ENCODE measurements around the gene TIMM29.

TIMM29 gene

GRCh38 chr19:10964903-10965302 is 36.3 kb downstream of the TIMM29 start:
- no peak for DNase-seq
- no peaks in the 10 kb centered on the region; the same call in 1 of the 2 replicates for H3K9me3 ChIP-seq
- no peaks in the 10 kb centered on the region for H3K27me3 ChIP-seq
- peaks cover 23% of the 10 kb centered on the region for H3K36me3 ChIP-seq
- TF ChIP-seq CTCF (IDR thresholded peaks at IDR 0.05; ENCODE audit: low read depth, low read length) = peak; percentile 30
- no peak overlapping the region for H3K4me3 ChIP-seq (ENCODE audit: low read depth, low read length)
- no peaks in the 10 kb centered on the region; the same call in 1 of the 2 replicates for H3K4me1 ChIP-seq

GRCh38 chr19:10965398-10965797 is 36.8 kb downstream of the TIMM29 start:
- H3K9me3 ChIP-seq = no peaks in the 10 kb centered on the region; the same call in 1 of the 2 replicates
- no peak for TF ChIP-seq CTCF (IDR thresholded peaks at IDR 0.05; ENCODE audit: low read depth, low read length)
- no peak for DNase-seq
- no peak overlapping the region for H3K4me3 ChIP-seq (ENCODE audit: low read depth, low read length)
- no peaks in the 10 kb centered on the region; the same call in 1 of the 2 replicates for H3K4me1 ChIP-seq
- peaks cover 23% of the 10 kb centered on the region for H3K36me3 ChIP-seq
- no peaks in the 10 kb centered on the region for H3K27me3 ChIP-seq

GRCh38 chr19:10966809-10967208 is 38.2 kb downstream of the TIMM29 start:
- DNase-seq = no peak

GRCh38 chr19:10968527-10969135 is 40.0 kb downstream of the TIMM29 start:
- no peak for TF ChIP-seq CTCF (IDR thresholded peaks at IDR 0.05; ENCODE audit: low read depth, low read length)
- Histone ChIP-seq H3K4me3 (ENCODE audit: low read depth, low read length) (no peak overlapping the region), H3K4me1 (no peaks in the 10 kb centered on the region; the same call in 1 of the 2 replicates), H3K9me3 (no peaks in the 10 kb centered on the region), H3K36me3 (peaks cover 21% of the 10 kb centered on the region), H3K27me3 (no peaks in the 10 kb centered on the region)
- DNase-seq = no peak

More at GRCh38 chr19:10966809-10967208, 38.2 kb downstream of the TIMM29 start:
- peaks cover 23% of the 10 kb centered on the region for H3K36me3 ChIP-seq
- no peak for TF ChIP-seq CTCF (IDR thresholded peaks at IDR 0.05; ENCODE audit: low read depth, low read length)
- no peak overlapping the region for H3K4me3 ChIP-seq (ENCODE audit: low read depth, low read length)
- H3K9me3 ChIP-seq = no peaks in the 10 kb centered on the region; the same call in 1 of the 2 replicates
- no peaks in the 10 kb centered on the region; the same call in 1 of the 2 replicates for H3K4me1 ChIP-seq
- no peaks in the 10 kb centered on the region for H3K27me3 ChIP-seq

- Histone ChIP-seq H3K4me3 (ENCODE audit: low read depth, low read length) (no peak overlapping the region), H3K9me3 (no peaks in the 10 kb centered on the region), H3K4me1 (no peaks in the 10 kb centered on the region; the same call in 1 of the 2 replicates), H3K36me3 (peaks cover 10% of the 10 kb centered on the region), H3K27me3 (no peaks in the 10 kb centered on the region)
- DNase-seq = no peak
- no peak for TF ChIP-seq CTCF (IDR thresholded peaks at IDR 0.05; ENCODE audit: low read depth, low read length)
These were observed 42.6 kb downstream of the TIMM29 start for GRCh38 chr19:10971107-10971726.
